HTERT RPE-1 (cell line): ENCODE data around the gene KRT74.

Source experiments
- in situ Hi-C: fragments of 300-500 bp; cut with MboI; formaldehyde crosslinking; loops from 4 replicates; pipeline ENCODE4 v1.14.3; 2020; ENCODE audit warnings: low sequenced_read_pairs

The KRT74 gene

DNA sequence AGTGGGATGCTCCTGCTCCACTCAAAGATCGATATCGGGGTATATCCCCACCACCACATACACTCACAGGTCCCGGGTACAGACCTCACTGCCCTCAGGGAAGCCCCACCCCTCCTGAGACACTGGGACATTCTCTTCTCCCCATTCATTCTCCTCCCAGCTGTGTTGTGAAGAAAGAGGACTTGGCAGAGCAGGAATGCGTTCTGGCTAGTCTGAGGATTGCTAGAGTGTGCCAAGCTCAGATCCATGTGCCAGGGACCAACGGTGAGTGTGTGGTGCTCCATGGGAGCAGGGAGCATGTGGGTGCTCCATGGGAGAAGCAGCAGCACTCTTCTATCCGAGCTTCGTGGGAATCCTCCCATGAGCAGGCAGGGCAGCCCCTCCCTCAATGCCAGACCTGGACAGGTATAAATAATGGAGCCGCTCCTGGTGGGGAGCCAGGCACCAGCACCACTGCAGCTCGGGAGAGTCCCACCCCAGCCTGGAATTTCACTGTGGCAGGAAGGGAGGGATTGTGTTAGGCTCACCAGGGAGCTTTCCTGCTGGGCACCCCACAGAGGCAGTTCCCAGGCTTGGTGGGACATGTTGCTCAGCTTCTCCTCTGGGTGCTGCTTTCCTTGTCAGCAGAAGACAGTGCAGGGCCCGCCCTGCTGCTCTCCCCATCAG, 51.2 kb downstream of the KRT74 start:
- in situ Hi-C loops = no loop called here

DNA sequence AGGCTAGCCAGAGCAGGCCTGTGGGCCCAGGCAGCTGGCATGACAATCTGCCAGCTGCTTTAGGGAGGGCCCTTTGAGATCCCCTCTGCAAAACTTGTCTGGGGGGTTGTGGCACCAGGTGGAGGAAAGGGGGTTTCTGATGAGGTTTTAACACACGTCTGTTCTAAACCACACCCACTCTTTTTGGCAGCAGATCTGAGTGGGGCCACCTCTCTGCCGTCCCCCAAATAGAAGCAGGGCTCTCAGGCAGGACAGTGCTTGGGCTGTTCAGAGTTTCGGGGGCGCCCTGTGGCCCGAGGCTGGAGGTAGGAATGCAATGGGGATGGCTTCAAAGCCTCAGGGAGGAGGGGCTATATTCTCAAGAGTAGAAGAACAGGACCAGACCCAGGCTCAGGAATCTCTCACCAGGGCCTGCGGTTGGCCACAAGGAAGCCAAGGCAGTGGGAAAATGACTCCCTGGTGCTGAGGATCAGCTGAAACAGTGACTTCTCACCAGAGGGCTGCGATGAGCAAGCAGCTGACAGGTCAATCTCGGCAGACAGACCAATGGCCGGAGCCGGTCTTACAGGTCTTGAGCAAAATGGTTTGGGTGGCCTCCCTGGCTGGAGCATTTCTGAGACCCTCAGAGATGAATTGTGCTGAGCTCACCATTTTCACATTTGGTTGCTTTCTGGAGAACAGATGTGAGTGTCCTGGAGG, 51.9 kb downstream of the KRT74 start:
- in situ Hi-C loops = no loop called here

DNA sequence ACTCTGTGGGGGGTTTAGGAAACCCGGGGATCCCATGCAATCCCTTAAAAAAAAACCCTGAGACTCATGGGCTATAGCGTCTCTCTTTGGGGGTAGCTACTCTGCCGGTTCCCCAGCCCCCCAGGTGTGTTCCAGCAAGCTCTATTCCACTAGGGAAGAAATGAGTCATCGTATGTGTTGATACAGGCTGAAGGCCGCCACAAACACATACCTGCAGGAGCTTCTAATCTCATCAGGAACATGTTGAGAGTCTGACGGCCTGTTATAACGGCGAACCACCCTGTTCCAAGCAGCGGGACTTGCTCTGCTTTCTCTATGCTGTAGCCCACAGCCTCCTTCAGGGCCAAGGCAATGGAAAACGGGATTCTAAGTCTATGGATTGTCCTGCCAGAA, 52.5 kb downstream of the KRT74 start:
- in situ Hi-C loops = no loop called here

DNA sequence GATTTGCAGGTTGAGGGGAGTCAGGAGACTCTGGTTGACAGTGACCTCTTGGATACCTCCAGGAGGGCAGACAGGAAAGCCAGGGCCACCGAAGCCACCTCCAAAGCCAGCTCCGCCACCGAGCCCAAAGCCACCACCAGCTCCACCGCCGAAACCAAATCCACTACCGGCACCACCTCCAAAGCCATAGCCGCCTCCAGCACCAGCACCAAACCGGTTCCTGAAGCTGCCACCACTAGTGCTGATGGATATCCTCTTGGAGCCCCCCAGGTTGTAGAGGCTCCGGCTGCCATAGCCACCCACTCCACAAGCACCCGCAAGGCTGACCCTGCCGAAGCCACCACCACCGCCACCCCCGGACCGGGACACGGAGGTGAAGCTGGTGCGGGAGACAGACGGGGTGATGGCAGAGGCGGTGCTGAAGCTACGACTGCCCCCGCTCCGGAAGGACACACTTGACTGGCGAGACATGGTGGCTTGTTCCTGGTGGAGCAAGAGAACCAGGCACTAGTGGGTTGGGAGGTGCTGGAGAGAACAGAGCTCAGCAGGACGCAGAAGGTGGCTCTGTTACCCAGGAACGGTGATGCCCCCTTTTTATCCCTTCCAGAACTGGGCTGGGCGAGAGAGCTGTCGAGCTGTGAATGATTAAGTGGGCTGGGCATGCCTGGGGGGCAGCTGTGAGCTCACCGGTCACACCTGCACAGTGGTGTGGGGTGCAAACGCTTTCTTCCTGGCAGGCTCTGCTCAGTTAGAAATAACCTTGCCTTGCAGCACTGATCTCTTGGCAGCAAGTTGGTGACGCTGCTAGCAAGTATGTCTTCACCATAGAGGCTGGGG, 53.6 kb downstream of the KRT74 start, which contains the start of gene KRT5:
Gene KRT5 (minus strand): TSS at position 569 of the 837 bp plus-strand sequence. CDS start 98 bp downstream, at position 471.
- in situ Hi-C loops = no loop called here

DNA sequence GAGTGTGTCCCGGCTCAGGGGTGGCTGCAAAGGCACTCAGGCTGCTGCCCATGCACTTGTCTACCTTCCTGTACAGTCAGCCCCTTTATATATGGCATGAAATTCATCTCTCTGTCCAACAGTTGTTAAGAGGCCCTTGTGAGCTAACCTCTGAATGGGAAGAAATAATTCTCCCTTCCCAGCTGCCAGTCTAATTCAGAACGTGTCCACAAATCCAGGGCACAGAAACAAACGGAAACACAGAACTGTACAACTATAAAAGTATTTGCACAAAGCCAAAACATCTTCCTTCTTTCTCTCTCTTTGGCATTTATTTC, 54.3 kb downstream of the KRT74 start:
- in situ Hi-C loops = no loop called here

DNA sequence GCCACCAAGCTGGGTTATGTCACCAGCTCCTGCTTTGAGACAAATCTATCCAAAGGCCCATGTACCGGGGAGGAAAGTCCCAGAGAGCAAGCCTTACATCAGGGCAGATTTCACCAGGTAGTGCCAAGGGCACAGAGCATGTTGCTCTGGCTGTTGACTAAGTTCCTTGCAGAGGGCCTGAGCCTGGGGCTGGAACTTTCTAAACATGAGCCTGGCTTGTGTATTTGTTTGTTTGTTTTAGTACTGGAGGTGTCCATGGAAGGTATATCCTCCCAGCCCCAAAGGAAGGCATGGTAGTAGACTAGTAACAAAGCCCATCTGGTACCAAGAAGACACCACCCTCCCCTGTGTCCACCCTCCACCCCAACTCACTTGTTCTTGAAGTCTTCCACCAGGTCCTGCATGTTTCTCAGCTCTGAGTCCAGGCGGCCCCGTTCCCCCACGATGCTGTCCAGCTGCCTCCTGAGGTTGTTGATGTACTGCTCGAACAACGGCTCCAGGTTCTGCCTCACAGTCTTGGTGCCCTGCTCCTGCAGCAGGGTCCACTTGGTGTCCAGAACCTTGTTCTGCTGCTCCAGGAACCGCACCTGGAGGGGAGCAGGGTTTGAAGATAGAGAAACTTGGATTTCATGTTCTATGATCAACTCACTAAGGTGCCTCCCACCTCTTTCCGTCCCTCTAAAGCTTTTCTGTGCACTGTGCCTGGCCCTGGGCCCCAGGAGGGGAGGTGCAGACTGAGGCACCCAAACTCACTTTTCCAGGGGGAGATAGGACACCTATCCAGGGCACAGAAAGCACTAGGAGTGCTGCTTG, 54.9 kb downstream of the KRT74 start:
- in situ Hi-C loops = no loop called here

DNA sequence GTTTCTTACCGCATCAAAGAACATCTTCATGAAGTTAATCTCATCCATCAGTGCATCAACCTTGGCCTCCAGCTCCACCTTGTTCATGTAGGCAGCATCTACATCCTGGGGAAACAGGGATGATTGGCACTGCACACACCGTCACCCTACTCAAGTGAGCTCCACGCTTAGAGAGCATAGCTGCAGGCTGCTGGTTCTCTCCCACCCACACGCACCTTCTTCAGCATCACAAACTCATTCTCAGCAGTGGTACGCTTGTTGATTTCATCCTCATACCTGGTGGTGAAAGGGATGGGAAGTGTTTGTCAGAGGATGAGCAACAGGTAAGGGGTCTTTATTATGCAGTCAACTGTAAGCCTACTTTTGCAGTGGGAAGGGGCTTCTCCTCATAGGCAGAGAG, 55.8 kb downstream of the KRT74 start:
- in situ Hi-C loops = no loop called here

DNA sequence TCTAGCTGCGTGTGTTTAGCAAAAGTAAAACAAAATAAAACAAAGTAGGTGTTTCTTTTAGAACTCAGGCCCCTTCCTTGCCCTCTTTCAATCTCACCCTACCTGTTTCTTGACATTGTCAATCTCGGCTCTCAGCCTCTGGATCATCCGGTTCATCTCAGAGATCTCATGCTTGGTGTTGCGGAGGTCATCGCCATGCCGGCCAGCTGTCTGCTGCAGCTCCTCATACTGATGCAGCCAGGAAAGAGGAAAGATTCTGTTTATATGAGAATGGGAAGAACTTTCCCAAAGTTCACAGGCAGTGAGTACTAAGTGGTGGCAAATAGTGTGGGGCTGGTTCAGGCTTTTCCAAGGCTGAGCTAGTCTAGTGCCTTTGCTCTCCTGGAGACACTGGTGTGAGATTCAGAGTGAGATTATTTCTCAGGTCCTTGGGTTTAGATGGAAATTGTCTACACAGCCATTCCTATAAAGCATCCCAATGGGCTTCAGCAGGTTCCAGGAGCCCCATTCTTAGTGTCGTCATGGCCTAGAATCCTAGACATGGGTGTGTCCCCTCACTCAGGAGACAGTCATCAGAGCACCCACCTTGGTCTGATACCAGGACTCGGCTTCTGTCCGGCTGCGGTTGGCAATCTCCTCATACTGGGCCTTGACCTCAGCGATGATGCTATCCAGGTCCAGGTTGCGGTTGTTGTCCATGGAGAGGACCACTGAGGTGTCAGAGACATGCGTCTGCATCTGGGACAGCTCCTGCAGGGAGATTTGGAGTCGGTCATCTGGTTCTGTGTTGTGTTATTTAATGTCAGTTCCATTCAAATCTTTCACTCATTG, 56.4 kb downstream of the KRT74 start:
- in situ Hi-C loops = no loop called here

DNA sequence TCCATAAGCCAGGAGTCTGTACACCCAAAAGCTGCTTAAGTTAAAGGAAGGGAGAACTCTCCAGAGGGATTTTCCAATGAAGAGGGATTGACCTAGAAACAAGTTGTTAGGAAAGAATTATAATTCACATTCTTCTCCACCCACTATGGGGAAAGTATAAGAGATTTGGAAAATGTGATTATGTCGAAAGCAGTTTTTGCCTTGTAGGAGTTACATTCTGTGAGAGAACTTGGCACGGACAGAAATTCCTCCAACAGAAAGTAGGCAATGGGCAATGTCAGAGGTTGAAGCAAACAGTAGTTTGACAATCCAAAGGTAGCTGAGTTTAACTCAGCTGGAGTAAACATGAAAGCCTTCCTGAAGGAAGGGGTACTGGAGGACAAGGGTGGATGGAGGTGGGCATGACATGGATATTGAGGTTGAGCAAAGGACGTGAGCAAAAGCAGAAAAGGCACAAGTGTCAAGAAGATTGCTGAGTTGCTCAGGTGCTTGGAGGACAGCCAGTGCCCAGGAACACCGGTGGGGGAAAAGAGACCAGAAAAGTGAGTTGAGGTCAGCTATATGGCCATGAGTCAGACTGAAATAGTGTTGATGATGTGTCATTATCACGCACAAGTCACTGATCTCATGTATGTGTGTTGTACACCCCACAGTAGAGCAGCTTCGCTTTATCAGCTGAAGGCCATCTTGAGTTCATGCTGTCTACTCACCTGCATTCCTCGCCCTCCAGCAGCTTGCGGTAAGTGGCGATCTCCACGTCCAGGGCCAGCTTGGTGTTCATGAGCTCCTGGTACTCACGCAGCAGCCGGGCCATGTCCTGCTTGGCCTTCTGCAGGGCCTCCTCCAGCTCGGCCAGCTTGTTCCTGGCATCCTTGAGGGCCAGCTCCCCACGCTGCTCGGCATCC, 57.5 kb downstream of the KRT74 start:
- in situ Hi-C loops = no loop called here
